Fibroblast of villous mesenchyme (primary cell): ENCODE measurements around the gene PTRH1. TPM values are rescaled to one million over a fixed set of nuclear protein-coding genes. Genes with fewer than 3 reads are reported as not detected.

Experiments
- DNase-seq: peaks from one replicate; pipeline ENCODE4 v3.0.0-alpha.2; 2010; ENCODE audit warnings: low read depth
- H3K4me3 ChIP-seq: 2 replicates; pipeline ENCODE4 v1.5.1; 2011; ENCODE audit warnings: low read depth, mild to moderate bottlenecking, low read length
- CTCF ChIP-seq: IDR thresholded peaks from 2 replicates; pipeline ENCODE4 v1.5.1; 2012; ENCODE audit warnings: low read depth, mild to moderate bottlenecking, low read length; ENCODE audit not compliant: insufficient read depth
- total RNA-seq: library from RNA; depleted of rRNA; stranded (reverse); fragments of >200 nt; gene quantifications from 2 replicates; pipeline ENCODE4 v1.2.3, GENCODE V29; 2012

Gene PTRH1
- total RNA-seq, 1 donor = 11.7 TPM

DNA sequence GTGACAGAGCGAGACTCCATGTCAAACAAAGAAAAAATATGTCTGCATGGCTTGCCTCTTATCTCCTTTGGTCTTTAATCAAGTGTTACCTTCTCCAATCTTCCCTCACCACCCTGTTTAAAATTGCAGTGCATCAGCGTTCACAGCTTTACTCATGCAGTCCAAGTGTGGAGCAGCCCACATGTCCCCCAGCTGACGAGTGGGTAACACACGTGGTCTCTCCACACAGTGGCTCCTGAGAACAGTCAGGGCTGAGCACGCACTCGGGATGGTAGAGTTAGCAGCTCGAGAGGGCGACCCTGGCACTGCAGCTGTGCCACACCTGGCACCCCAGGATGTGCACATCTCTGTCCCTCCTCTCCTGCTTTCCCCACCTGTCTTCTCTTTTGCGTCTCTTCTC lies 34.6 kb downstream of the PTRH1 start:
- TF ChIP-seq CTCF = no peak
- DNase-seq = no peak

DNA sequence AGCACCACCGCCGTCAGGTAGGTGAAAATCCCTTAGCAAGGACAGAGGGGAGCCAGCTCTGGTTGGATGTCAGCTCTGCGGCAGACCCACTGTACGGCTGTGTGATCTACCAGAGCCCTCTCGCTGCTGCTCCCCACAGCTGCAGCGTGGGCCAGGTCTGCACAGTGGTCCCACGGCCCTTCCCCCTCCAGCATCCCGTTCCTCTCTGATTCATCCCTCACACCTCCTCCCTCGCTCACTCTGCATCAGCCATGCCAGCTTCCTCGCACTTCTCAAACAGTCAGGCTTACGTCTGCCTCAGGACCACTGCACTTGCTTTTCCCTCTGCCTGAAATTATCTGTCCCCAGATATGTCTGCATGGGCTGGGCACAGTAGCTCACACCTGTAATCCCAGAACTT lies 35.2 kb downstream of the PTRH1 start:
- H3K4me3 ChIP-seq = no peak overlapping the region
- DNase-seq = no peak
- no peak for TF ChIP-seq CTCF

More for the DNA sequence above, 34.6 kb downstream of the PTRH1 start:
- no peak overlapping the region for H3K4me3 ChIP-seq

DNA sequence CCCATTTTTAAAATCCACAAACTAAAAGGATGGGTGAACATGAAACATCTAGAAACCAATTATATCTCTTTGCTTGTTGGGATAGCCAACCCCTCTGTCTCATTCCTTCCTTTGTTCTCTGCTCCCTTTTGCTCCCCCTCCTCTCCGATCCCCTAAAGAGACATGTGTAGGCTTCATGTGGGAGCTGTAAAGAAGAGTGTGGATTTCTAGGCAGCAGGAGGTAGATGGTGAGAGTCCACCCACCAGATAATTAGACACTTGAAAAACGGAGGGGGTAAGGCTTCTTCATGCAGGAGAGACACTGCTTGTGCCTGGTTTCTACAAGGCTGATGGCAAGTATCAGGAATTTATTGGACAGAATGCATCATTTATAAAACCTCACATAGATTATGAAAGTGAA lies 36.0 kb downstream of the PTRH1 start:
- no peak overlapping the region for H3K4me3 ChIP-seq
- no peak for TF ChIP-seq CTCF
- DNase-seq = no peak

- DNase-seq = no peak
- H3K4me3 ChIP-seq = no peak overlapping the region
- TF ChIP-seq CTCF = no peak
Observed at GRCh38 chr9:127676638-127677037, 38.8 kb downstream of the PTRH1 start.

DNA sequence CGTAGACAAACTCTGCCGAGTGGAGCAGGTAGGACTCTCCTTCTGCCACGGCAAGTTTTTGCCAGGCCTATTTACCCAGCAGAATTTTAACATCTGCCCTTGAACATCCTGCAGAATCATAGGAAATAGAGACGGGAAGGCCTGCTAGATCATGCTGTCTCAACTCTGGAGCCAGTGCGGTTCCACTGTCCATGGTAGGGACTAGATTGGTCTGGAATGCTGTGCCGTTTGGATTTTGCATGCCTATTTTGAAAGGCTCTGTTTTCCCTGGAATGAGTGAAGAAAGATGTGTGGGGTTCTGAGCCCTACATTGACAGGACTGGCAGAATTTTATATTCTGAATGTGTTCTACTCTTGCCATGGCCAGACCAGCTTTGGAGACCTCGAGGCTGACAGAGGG lies 42.2 kb downstream of the PTRH1 start:
- no peak for DNase-seq
- TF ChIP-seq CTCF = no peak
- no peak overlapping the region for H3K4me3 ChIP-seq

DNA sequence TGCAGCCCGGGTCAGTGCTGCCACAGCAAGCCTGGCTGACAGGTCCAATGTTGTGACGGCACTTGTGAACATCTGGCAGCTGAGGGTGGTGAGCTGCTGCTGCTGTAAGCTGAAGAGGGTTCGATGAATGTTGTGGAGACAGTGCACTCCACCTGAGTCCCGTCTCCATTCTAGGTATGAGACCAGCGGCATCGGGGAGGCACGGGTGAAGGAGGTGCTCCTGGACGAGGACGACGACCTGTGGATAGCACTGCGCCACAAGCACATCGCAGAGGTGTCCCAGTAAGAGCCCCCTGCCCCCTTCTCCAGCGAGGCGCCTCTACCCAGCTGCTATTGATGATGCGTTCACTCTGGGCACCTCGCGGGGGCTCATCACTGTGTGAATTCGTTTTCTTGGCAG lies 47.6 kb downstream of the PTRH1 start:
- no peak for TF ChIP-seq CTCF
- H3K4me3 ChIP-seq = no peak overlapping the region
- no peak for DNase-seq

GRCh38 chr9:127667127-127667844 lies 48.2 kb downstream of the PTRH1 start:
- H3K4me3 ChIP-seq = no peak overlapping the region
- peak; percentile 33 for DNase-seq
- TF ChIP-seq CTCF = no peak
